ENCODE data around the gene THAP11. TPM values are rescaled to one million over a fixed set of nuclear protein-coding genes. Genes with fewer than 3 reads are reported as not detected.
A peak's percentile ranks its signal among the peaks of the same experiment; 100 is the strongest.

The THAP11 gene
- total RNA-seq, 1 experiment from 2014 or later = 46.5 TPM

GRCh38 chr16:67807148-67807682 lies 34.9 kb upstream of the THAP11 start:
- H3K9me3 Mint-ChIP-seq = no peaks in the 10 kb centered on the region
- peaks cover 2% of the 10 kb centered on the region for H3K36me3 Mint-ChIP-seq
- ATAC-seq (peak; percentile 1), DNase-seq (ENCODE audit: low spot score) (no peak)
- POLR2A ChIA-PET = interaction anchor here (1.0 to 1.6 kb wide), 6 partner anchors 9 to 128 kb away, joined by 3 to 11 read pairs (median 4); partner anchors contain the start of gene GFOD2
- no peak for TF ChIP-seq TEAD4 (CRISPR knock-in tag; IDR thresholded peaks at IDR 0.05)
- peaks cover 5% of the 10 kb centered on the region for H3K4me1 Mint-ChIP-seq
- no peaks in the 10 kb centered on the region for H3K27me3 Mint-ChIP-seq (ENCODE audit: low read depth)
- peak overlapping the region; percentile 92 for H3K4me3 Mint-ChIP-seq
- peak overlapping the region; percentile 65; the same call in 1 of the 2 replicates for H3K27ac Mint-ChIP-seq
- CTCF ChIA-PET = interaction anchor here (0.8 to 2.9 kb wide), 24 partner anchors 9 to 522 kb away, joined by 3 to 126 read pairs (median 5); partner anchors contain the start of genes ATP6V0D1, GFOD2, NRN1L and NUTF2

GRCh38 chr16:67811899-67812298 lies 30.2 kb upstream of the THAP11 start:
- no peak overlapping the region for H3K4me3 Mint-ChIP-seq
- H3K4me1 Mint-ChIP-seq = no peaks in the 10 kb centered on the region
- TF ChIP-seq FOXK1 (CRISPR knock-in tag; IDR thresholded peaks at IDR 0.05) (no peak), ATF6 (CRISPR knock-in tag; IDR thresholded peaks at IDR 0.05) (no peak)
- ATAC-seq (no peak), DNase-seq (ENCODE audit: low spot score) (no peak)
- ChIA-PET POLR2A (interaction anchor here (0.6 kb wide), 1 partner anchor 16 kb away, joined by 3 read pairs; no protein-coding TSS in a partner anchor), CTCF (no interaction called here)
- no peaks in the 10 kb centered on the region for H3K36me3 Mint-ChIP-seq
- no peaks in the 10 kb centered on the region for H3K9me3 Mint-ChIP-seq
- H3K27ac Mint-ChIP-seq = peak overlapping the region; percentile 58; the same call in 1 of the 2 replicates
- no peaks in the 10 kb centered on the region for H3K27me3 Mint-ChIP-seq (ENCODE audit: low read depth)

GRCh38 chr16:67814567-67814966 lies 27.6 kb upstream of the THAP11 start:
- no peaks in the 10 kb centered on the region for H3K27me3 Mint-ChIP-seq (ENCODE audit: low read depth)
- CTCF ChIA-PET = interaction anchor here (1.1 to 3.4 kb wide), 4 partner anchors 7 to 142 kb away, joined by 4 to 126 read pairs (median 32); partner anchors contain the start of genes RANBP10 and TSNAXIP1
- POLR2A ChIA-PET = no interaction called here

GRCh38 chr16:67820608-67821259 lies 21.4 kb upstream of the THAP11 start:
- no peaks in the 10 kb centered on the region for H3K9me3 Mint-ChIP-seq
- H3K4me3 Mint-ChIP-seq = no peak overlapping the region
- TF ChIP-seq ZNF396 (CRISPR knock-in tag; IDR thresholded peaks at IDR 0.05; ENCODE audit: borderline replicate concordance) (no peak), ZNF281 (CRISPR knock-in tag; IDR thresholded peaks at IDR 0.05) (no peak), KAT7 (CRISPR knock-in tag; IDR thresholded peaks at IDR 0.05; ENCODE audit: borderline replicate concordance) (no peak), MLX (CRISPR knock-in tag; IDR thresholded peaks at IDR 0.05) (no peak), MAX (CRISPR knock-in tag; IDR thresholded peaks at IDR 0.05) (no peak), CREB1 (CRISPR knock-in tag; IDR thresholded peaks at IDR 0.05) (no peak), JAZF1 (CRISPR knock-in tag; IDR thresholded peaks at IDR 0.05) (no peak), NR1H2 (CRISPR knock-in tag; IDR thresholded peaks at IDR 0.05) (no peak), ESRRA (CRISPR knock-in tag; IDR thresholded peaks at IDR 0.05; ENCODE audit: borderline replicate concordance) (no peak)
- H3K27me3 Mint-ChIP-seq (ENCODE audit: low read depth) = no peaks in the 10 kb centered on the region
- no peak for ATAC-seq
- CTCF ChIA-PET = interaction anchor here (0.6 to 1.5 kb wide), 9 partner anchors 11 to 689 kb away, joined by 3 to 6 read pairs (median 3); partner anchors contain the start of genes RANBP10 and TSNAXIP1
- H3K27ac Mint-ChIP-seq = no peak overlapping the region
- no peaks in the 10 kb centered on the region for H3K36me3 Mint-ChIP-seq
- DNase-seq (ENCODE audit: low spot score) = no peak
- H3K4me1 Mint-ChIP-seq = peaks cover 7% of the 10 kb centered on the region
- POLR2A ChIA-PET = no interaction called here

More at GRCh38 chr16:67814567-67814966, 27.6 kb upstream of the THAP11 start:
- no peak for ATAC-seq
- no peak for TF ChIP-seq JUN (CRISPR knock-in tag; IDR thresholded peaks at IDR 0.05)
- Mint-ChIP-seq H3K4me3 (no peak overlapping the region), H3K4me1 (no peaks in the 10 kb centered on the region), H3K27ac (no peak overlapping the region; the same call in 1 of the 2 replicates), H3K36me3 (no peaks in the 10 kb centered on the region), H3K9me3 (no peaks in the 10 kb centered on the region)
- no peak for DNase-seq (ENCODE audit: low spot score)
